Naive thymus-derived CD8-positive, alpha-beta T cell (primary cell): Measurements from ENCODE around the gene ROR1. TPM values are rescaled to one million over a fixed set of nuclear protein-coding genes. Genes with fewer than 3 reads are reported as not detected.

Source experiments
- ATAC-seq, 2 donors: fragments of 150-1000 bp; cut with Tn5 transposase in 1 of 2; sonication (Bioruptor Pico), chemical (Tn5 transposase) in 1 of 2; 1 replicate in 1 of 2; 2 replicates in 1 of 2; pipeline ENCODE4 v1.10.0; 2021; ENCODE audit warnings: mild to moderate bottlenecking in 2 of 2, moderate library complexity in 2 of 2
- POLR2A ChIA-PET: fragments of 350-600 bp; sonication (Branson Sonifier 250); formaldehyde crosslinking; loops from one replicate; lab custom pipeline; 2021; ENCODE audit warnings: antibody characterized with exemption; lab: Charles Lee
- DNase-seq, 10 donors: peaks; one replicate each; pipeline versions ENCODE4 v3.0.0 to v3.0.0-alpha.2; 2020 to 2022
- H3K27ac Mint-ChIP-seq, 10 donors: one replicate each; pipeline ENCODE4 v1.8.0; 2020 to 2022; ENCODE audit warnings: mild to moderate bottlenecking in 10 of 10, mixed read lengths in 10 of 10, moderate library complexity in 4 of 10, inconsistent platforms in 1 of 10
- H3K27me3 Mint-ChIP-seq, 5 donors: one replicate each; pipeline ENCODE4 v1.8.0; 2021 to 2022; ENCODE audit warnings: mixed read lengths in 5 of 5
- H3K36me3 Mint-ChIP-seq, 3 donors: one replicate each; pipeline ENCODE4 v1.8.0; 2020 to 2022; ENCODE audit warnings: mixed read lengths in 3 of 3, mild to moderate bottlenecking in 2 of 3, inconsistent platforms in 1 of 3
- H3K4me1 Mint-ChIP-seq, 4 donors: one replicate each; pipeline ENCODE4 v1.8.0; 2021 to 2022; ENCODE audit warnings: mixed read lengths in 4 of 4
- H3K4me3 Mint-ChIP-seq, 10 donors: one replicate each; pipeline ENCODE4 v1.8.0; 2020 to 2022; ENCODE audit warnings: mild to moderate bottlenecking in 10 of 10, mixed read lengths in 10 of 10, moderate library complexity in 6 of 10, inconsistent platforms in 1 of 10
- H3K9me3 Mint-ChIP-seq, 9 donors: one replicate each; pipeline ENCODE4 v1.8.0; 2020 to 2022; ENCODE audit warnings: mixed read lengths in 9 of 9, mild to moderate bottlenecking in 3 of 9, inconsistent platforms in 1 of 9, moderate library complexity in 1 of 9
- polyA plus RNA-seq, 3 donors: library from polyadenylated mRNA; unstranded; fragments of 300-500 nt; fragmentation: Illumina TruSeq; gene quantifications; one replicate each; pipeline ENCODE4 v1.2.3, GENCODE V29; 2021
- total RNA-seq, 8 experiments: library from RNA in 2 of 8; stranded (reverse) in 2 of 8; gene quantifications; one replicate each; pipeline ENCODE4 v1.2.3 and lab custom pipeline; 2021 to 2026

Gene ROR1
- total and polyA plus RNA-seq, 5 experiments from 2014 or later: 0.44 to 0.80 TPM; not detected in 3

GRCh38 chr1:63955370-63956145 is 181.7 kb downstream of the ROR1 start:
- Mint-ChIP-seq H3K27me3 (peaks cover 0 to 24% (median 2%) of the 10 kb centered on the region in 5 donors), H3K4me3 (no peak overlapping the region), H3K27ac (no peak overlapping the region), H3K4me1 (no peaks in the 10 kb centered on the region), H3K36me3 (peaks cover 0 to 4% (median 2%) of the 10 kb centered on the region in 3 donors), H3K9me3 (peaks cover 0 to 29% (median 21%) of the 10 kb centered on the region in 9 donors)
- POLR2A ChIA-PET: no interaction called here
- ATAC-seq (no peak), DNase-seq (no peak)

GRCh38 chr1:63958556-63958955 is 184.7 kb downstream of the ROR1 start:
- no peak overlapping the region for H3K4me3 Mint-ChIP-seq

GRCh38 chr1:63960326-63960725 is 186.5 kb downstream of the ROR1 start:
- DNase-seq (no peak), ATAC-seq (no peak)
- POLR2A ChIA-PET: no interaction called here
- H3K4me1 Mint-ChIP-seq: no peaks in the 10 kb centered on the region
- peaks cover 0 to 15% (median 11%) of the 10 kb centered on the region in 9 donors for H3K9me3 Mint-ChIP-seq
- H3K27ac Mint-ChIP-seq: no peak overlapping the region
- peaks cover 2 to 21% (median 6%) of the 10 kb centered on the region in 5 donors for H3K27me3 Mint-ChIP-seq
- peaks cover 0 to 4% (median 0%) of the 10 kb centered on the region in 3 donors for H3K36me3 Mint-ChIP-seq
- H3K4me3 Mint-ChIP-seq: no peak overlapping the region

More at GRCh38 chr1:63958556-63958955, 184.7 kb downstream of the ROR1 start:
- no peaks in the 10 kb centered on the region for H3K4me1 Mint-ChIP-seq
- ATAC-seq (no peak), DNase-seq (no peak)
- H3K9me3 Mint-ChIP-seq: peaks cover 0 to 26% (median 19%) of the 10 kb centered on the region in 9 donors
- peaks cover 0 to 4% (median 2%) of the 10 kb centered on the region in 3 donors for H3K36me3 Mint-ChIP-seq
- H3K27me3 Mint-ChIP-seq: peaks cover 4 to 25% (median 7%) of the 10 kb centered on the region in 5 donors
- POLR2A ChIA-PET: no interaction called here
- H3K27ac Mint-ChIP-seq: no peak overlapping the region

- POLR2A ChIA-PET: no interaction called here
- Mint-ChIP-seq H3K9me3 (no peaks in the 10 kb centered on the region), H3K27me3 (peaks cover 4 to 29% (median 9%) of the 10 kb centered on the region in 5 donors), H3K27ac (peak overlapping the region in 1 of 10 donors; percentile 67), H3K4me3 (no peak overlapping the region), H3K4me1 (no peaks in the 10 kb centered on the region), H3K36me3 (no peaks in the 10 kb centered on the region)
- ATAC-seq (no peak), DNase-seq (no peak)
Measured at GRCh38 chr1:63966016-63966415, 192.2 kb downstream of the ROR1 start.

- H3K27me3 Mint-ChIP-seq: peaks cover 0 to 20% (median 4%) of the 10 kb centered on the region in 5 donors
- ATAC-seq: no peak
- POLR2A ChIA-PET: no interaction called here
- no peaks in the 10 kb centered on the region for H3K4me1 Mint-ChIP-seq
- H3K27ac Mint-ChIP-seq: no peak overlapping the region
- no peak overlapping the region for H3K4me3 Mint-ChIP-seq
- H3K36me3 Mint-ChIP-seq: no peaks in the 10 kb centered on the region
- H3K9me3 Mint-ChIP-seq: no peaks in the 10 kb centered on the region
- DNase-seq: no peak
Measured at GRCh38 chr1:63967901-63968300, 194.1 kb downstream of the ROR1 start.

- Mint-ChIP-seq H3K27ac (no peak overlapping the region), H3K27me3 (peaks cover 0 to 24% (median 4%) of the 10 kb centered on the region in 5 donors), H3K9me3 (no peaks in the 10 kb centered on the region), H3K4me3 (no peak overlapping the region), H3K4me1 (no peaks in the 10 kb centered on the region), H3K36me3 (no peaks in the 10 kb centered on the region)
- DNase-seq (no peak), ATAC-seq (no peak)
- POLR2A ChIA-PET: no interaction called here
Measured at GRCh38 chr1:63968663-63969440, 195.0 kb downstream of the ROR1 start.

- POLR2A ChIA-PET: no interaction called here
- H3K9me3 Mint-ChIP-seq: no peaks in the 10 kb centered on the region
- H3K27ac Mint-ChIP-seq: peak overlapping the region in 1 of 10 donors; percentile 35
- H3K27me3 Mint-ChIP-seq: peaks cover 0 to 24% (median 4%) of the 10 kb centered on the region in 5 donors
- ATAC-seq: no peak
- H3K36me3 Mint-ChIP-seq: no peaks in the 10 kb centered on the region
- H3K4me1 Mint-ChIP-seq: no peaks in the 10 kb centered on the region
- no peak for DNase-seq
- no peak overlapping the region for H3K4me3 Mint-ChIP-seq
Measured at GRCh38 chr1:63969441-63969901, 195.7 kb downstream of the ROR1 start.

- H3K27me3 Mint-ChIP-seq: peaks cover 0 to 17% (median 4%) of the 10 kb centered on the region in 5 donors
- H3K4me1 Mint-ChIP-seq: no peaks in the 10 kb centered on the region
- no peaks in the 10 kb centered on the region for H3K36me3 Mint-ChIP-seq
- ATAC-seq: no peak
- no peak for DNase-seq
- H3K9me3 Mint-ChIP-seq: no peaks in the 10 kb centered on the region
- POLR2A ChIA-PET: no interaction called here
- no peak overlapping the region for H3K4me3 Mint-ChIP-seq
- no peak overlapping the region for H3K27ac Mint-ChIP-seq
Measured at GRCh38 chr1:63971557-63971956, 197.7 kb downstream of the ROR1 start.

GRCh38 chr1:63973005-63973419 is 199.2 kb downstream of the ROR1 start:
- ATAC-seq (no peak), DNase-seq (no peak)
- H3K27me3 Mint-ChIP-seq: peaks cover 0 to 15% (median 4%) of the 10 kb centered on the region in 5 donors
- no peaks in the 10 kb centered on the region for H3K9me3 Mint-ChIP-seq
- no peak overlapping the region for H3K4me3 Mint-ChIP-seq
- no peaks in the 10 kb centered on the region for H3K36me3 Mint-ChIP-seq
- no peak overlapping the region for H3K27ac Mint-ChIP-seq
- H3K4me1 Mint-ChIP-seq: no peaks in the 10 kb centered on the region
- POLR2A ChIA-PET: no interaction called here

GRCh38 chr1:63974966-63975365 is 201.1 kb downstream of the ROR1 start:
- H3K27ac Mint-ChIP-seq: no peak overlapping the region
- no peaks in the 10 kb centered on the region for H3K9me3 Mint-ChIP-seq
- H3K36me3 Mint-ChIP-seq: no peaks in the 10 kb centered on the region
- no peak overlapping the region for H3K4me3 Mint-ChIP-seq
- POLR2A ChIA-PET: interaction anchor here (1.1 kb wide), 1 partner anchor 324 kb away, joined by 3 read pairs; no protein-coding TSS in a partner anchor
- ATAC-seq (no peak), DNase-seq (no peak)
- H3K4me1 Mint-ChIP-seq: no peaks in the 10 kb centered on the region
- peaks cover 0 to 7% (median 1%) of the 10 kb centered on the region in 5 donors for H3K27me3 Mint-ChIP-seq

- no peaks in the 10 kb centered on the region for H3K36me3 Mint-ChIP-seq
- H3K9me3 Mint-ChIP-seq: no peaks in the 10 kb centered on the region
- H3K27ac Mint-ChIP-seq: no peak overlapping the region
- DNase-seq (no peak), ATAC-seq (no peak)
- peaks cover 0 to 5% (median 0%) of the 10 kb centered on the region in 5 donors for H3K27me3 Mint-ChIP-seq
- no peaks in the 10 kb centered on the region for H3K4me1 Mint-ChIP-seq
- POLR2A ChIA-PET: interaction anchor here (1.1 kb wide), 1 partner anchor 324 kb away, joined by 3 read pairs; no protein-coding TSS in a partner anchor
- no peak overlapping the region for H3K4me3 Mint-ChIP-seq
Measured at GRCh38 chr1:63975481-63975880, 201.7 kb downstream of the ROR1 start.

GRCh38 chr1:63976006-63976405 is 202.2 kb downstream of the ROR1 start:
- ATAC-seq: no peak
- no peaks in the 10 kb centered on the region for H3K4me1 Mint-ChIP-seq
- no peak overlapping the region for H3K27ac Mint-ChIP-seq
- DNase-seq: no peak
- no peaks in the 10 kb centered on the region for H3K9me3 Mint-ChIP-seq
- H3K4me3 Mint-ChIP-seq: no peak overlapping the region
- POLR2A ChIA-PET: no interaction called here
- H3K36me3 Mint-ChIP-seq: no peaks in the 10 kb centered on the region
- H3K27me3 Mint-ChIP-seq: peaks cover 0 to 5% (median 0%) of the 10 kb centered on the region in 5 donors

- peaks cover 0 to 5% (median 0%) of the 10 kb centered on the region in 5 donors for H3K27me3 Mint-ChIP-seq
- no peak for ATAC-seq
- no peak overlapping the region for H3K4me3 Mint-ChIP-seq
- no peaks in the 10 kb centered on the region for H3K4me1 Mint-ChIP-seq
- POLR2A ChIA-PET: no interaction called here
- H3K9me3 Mint-ChIP-seq: no peaks in the 10 kb centered on the region
- no peak for DNase-seq
- H3K36me3 Mint-ChIP-seq: no peaks in the 10 kb centered on the region
- H3K27ac Mint-ChIP-seq: no peak overlapping the region
Measured at GRCh38 chr1:63977466-63977865, 203.6 kb downstream of the ROR1 start.
